NCI-H187 (cell line): Measurements from ENCODE around the gene ACAT1.
"Not testable (repeated sequence)": the region's sequence is repeated elsewhere in the genome, so short reads cannot be mapped to it uniquely, and the experiment has no call there.

ENCODE experiments used
- DNase-seq, 2 experiments: peaks; one replicate each; lab custom pipeline; 2025; lab: John Stamatoyannopoulos, UW

ACAT1 gene

GRCh38 chr11:108144615-108145014 lies 23.2 kb downstream of the ACAT1 start:
- DNase-seq = no peak

DNA sequence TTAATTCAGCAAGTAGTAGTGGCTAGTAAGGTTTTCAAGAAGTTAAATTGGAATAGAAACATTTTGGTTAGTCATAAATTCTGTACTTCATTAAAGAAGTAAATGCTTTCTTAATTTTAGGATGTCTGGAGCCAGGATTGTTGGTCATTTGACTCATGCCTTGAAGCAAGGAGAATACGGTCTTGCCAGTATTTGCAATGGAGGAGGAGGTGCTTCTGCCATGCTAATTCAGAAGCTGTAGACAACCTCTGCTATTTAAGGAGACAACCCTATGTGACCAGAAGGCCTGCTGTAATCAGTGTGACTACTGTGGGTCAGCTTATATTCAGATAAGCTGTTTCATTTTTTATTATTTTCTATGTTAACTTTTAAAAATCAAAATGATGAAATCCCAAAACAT lies 25.8 kb downstream of the ACAT1 start:
- DNase-seq = no peak

DNA sequence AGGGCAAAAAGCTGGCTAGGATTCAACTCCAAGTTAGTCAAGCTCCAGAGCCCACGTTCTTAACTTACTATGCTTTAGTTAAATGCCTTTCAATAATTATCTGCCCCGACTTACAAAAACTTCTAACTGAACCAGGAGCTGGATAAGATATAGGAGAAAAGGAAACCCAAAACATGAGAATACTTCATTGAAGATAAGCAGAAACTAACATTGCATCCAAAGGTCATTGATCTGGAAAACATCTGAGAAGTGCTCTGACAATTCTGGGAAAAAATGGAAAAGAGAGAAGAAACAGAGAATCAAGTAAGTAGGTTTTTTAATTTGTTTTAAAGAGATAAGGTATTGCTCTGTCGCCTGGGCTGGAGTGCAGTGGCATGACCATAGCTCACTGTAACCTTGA lies 27.2 kb downstream of the ACAT1 start:
- no peak for DNase-seq

- DNase-seq = no peak
These were observed 33.2 kb downstream of the ACAT1 start for GRCh38 chr11:108154591-108154990.

DNA sequence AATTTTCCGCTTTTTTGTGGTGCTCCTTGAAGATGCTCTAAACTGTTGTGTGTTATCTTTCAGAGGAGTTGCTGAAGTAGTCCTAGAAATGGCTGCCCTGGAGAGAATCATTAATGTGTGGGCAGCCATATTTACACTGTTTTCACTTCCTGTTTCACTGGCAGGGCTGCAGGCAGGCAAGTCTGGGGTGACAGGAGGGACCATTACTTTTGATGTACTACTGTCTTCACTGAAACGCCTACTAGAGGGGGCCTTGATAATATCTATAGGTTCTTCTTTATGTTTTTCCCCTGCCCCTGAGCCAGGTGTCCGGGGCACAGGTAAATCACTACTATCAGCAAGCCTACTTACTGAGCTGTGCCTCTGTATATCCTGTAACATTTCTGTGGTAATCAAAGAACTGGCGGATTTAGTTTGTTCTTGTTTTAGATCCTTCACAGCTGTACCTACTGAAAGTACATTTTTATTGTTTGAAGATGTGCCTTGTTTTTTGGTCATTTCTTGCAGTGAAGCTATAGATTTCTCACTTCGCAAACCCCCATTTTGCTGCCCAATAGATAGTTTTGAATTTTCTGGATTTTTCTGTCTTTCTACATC lies 39.7 kb downstream of the ACAT1 start:
- no peak for DNase-seq

GRCh38 chr11:108162878-108163277 lies 41.5 kb downstream of the ACAT1 start:
- not testable (repeated sequence) for DNase-seq

DNA sequence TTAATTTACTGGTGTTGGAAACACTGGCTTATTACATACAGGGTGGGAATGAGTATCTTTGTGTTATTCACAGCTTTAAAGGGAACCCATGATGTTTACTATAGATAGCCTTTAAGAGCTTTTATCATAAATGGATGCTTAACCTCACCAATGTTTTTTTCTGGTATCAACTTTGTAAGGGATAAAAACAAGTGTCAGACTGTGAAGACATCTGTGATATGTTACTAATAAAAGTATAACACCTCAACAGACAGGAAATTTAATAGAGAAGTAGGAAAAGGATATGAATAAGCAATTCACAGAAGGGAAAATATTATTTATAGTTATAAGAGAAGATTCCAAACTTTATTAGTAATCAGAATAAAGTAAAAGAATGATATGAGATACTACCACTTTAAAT lies 46.3 kb downstream of the ACAT1 start:
- DNase-seq = no peak

GRCh38 chr11:108170184-108170583 lies 48.8 kb downstream of the ACAT1 start:
- DNase-seq = no peak

DNA sequence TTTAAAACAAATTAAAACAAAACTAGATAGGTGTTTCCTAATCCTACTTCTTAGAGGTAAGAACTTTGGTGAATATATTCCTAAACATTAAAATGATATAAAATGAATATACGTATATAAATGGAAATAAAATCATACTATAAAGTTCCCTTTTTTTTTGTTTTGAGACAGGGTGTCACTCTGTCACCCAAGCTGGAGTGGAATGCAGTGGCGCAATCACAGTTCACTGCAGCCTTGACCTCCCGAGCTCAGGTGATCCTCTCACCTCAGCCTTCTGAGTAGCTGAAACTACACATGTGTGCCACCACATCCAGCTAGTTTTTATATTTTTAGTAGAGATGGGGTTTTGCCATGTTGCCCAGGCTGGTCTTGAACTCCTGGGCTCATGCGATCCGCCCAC lies 56.2 kb downstream of the ACAT1 start:
- DNase-seq = no peak

DNA sequence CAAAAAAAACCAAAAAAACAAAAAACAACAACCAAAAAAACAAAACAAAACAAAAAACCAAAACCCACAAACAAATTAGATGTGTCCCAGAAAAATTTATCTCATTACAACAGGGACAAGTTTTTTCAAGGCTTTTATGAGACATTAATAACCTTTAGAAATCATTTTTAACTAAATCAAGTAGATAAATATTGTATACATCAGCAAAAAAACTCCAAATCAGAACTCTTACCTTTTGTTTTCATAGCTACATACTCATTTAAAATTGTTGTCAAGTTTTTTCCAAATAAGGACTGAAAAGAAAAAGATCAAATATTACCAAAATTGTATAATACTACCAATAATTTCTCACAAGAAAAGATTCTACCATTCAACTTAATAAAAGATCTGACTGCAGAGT lies 72.4 kb downstream of the ACAT1 start:
- no peak for DNase-seq

DNA sequence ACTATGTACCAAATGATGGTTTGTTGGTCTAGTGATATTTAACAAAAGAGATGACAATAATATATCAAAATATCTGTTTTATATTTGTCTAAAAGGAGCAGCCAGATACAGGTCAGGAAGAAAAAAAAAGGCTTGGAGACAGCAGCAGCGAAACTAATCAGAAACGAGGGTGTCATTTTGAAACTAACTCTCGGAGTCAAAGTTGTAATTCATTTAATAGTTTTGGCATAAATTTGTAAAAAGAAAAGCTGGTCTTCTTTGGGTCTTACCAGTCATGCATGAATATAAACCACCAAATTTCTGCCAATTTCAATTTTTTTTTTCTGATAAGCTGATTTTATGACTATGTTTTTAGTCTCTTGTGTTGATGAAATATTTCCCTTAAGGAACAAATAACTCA lies 75.5 kb downstream of the ACAT1 start:
- no peak for DNase-seq
